NB4 (cell line): ENCODE measurements around the gene PHF11.

ENCODE experiments used
- CTCF ChIP-seq: IDR thresholded peaks from one replicate; pipeline ENCODE4 v1.5.1; 2012; ENCODE audit warnings: low read depth, low read length
- TF ChIP-seq, protein P1 (sequence below): IDR thresholded peaks from 2 replicates; pipeline ENCODE4 v1.6.1; 2011; ENCODE audit warnings: low read depth, low read length

- no peak for TF ChIP-seq CTCF
- TF ChIP-seq, protein P1, sequence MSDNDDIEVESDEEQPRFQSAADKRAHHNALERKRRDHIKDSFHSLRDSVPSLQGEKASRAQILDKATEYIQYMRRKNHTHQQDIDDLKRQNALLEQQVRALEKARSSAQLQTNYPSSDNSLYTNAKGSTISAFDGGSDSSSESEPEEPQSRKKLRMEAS: no peak
These were observed 74.4 kb downstream of the PHF11 start for GRCh38 chr13:49569993-49570689.
